Activated CD8-positive, alpha-beta T cell treated with anti-CD3 and anti-CD28 coated beads, Interleukin-2, amount 10 ng/mL, durations not matched to agents 7 days and 5 days (primary cell): ENCODE data around the gene ATG2A. TPM values are rescaled to one million over a fixed set of nuclear protein-coding genes. Genes with fewer than 3 reads are reported as not detected.

ENCODE experiments used
- ATAC-seq: fragments of 150-1000 bp; cut with Tn5 transposase; one replicate; pipeline ENCODE4 v1.10.0; 2021; ENCODE audit warnings: moderate library complexity
- CTCF ChIA-PET: fragments of 350-600 bp; sonication (Branson Sonifier 250); formaldehyde crosslinking; loops from one replicate; lab custom pipeline; 2021; ENCODE audit warnings: antibody characterized with exemption; lab: Charles Lee
- POLR2A ChIA-PET: fragments of 350-600 bp; sonication (Branson Sonifier 250); formaldehyde crosslinking; loops from one replicate; lab custom pipeline; 2021; ENCODE audit warnings: antibody characterized with exemption; lab: Charles Lee
- DNase-seq: peaks from one replicate; pipeline ENCODE4 v3.0.0-alpha.2; 2020
- H3K27ac Mint-ChIP-seq: one replicate; pipeline ENCODE4 v1.8.0; 2021; ENCODE audit warnings: mild to moderate bottlenecking, mixed read lengths
- H3K27me3 Mint-ChIP-seq: one replicate; pipeline ENCODE4 v1.8.0; 2021; ENCODE audit warnings: low read depth, mixed read lengths
- H3K36me3 Mint-ChIP-seq: one replicate; pipeline ENCODE4 v1.8.0; 2021; ENCODE audit warnings: low read depth, mixed read lengths
- H3K4me1 Mint-ChIP-seq: one replicate; pipeline ENCODE4 v1.8.0; 2021; ENCODE audit warnings: low read depth, mixed read lengths
- H3K4me3 Mint-ChIP-seq: one replicate; pipeline ENCODE4 v1.8.0; 2021; ENCODE audit warnings: mild to moderate bottlenecking, mixed read lengths
- H3K9me3 Mint-ChIP-seq: one replicate; pipeline ENCODE4 v1.8.0; 2022; ENCODE audit warnings: mixed read lengths; ENCODE audit not compliant: insufficient read depth
- total RNA-seq, 2 experiments: library from RNA; stranded (reverse); gene quantifications; one replicate each; pipeline ENCODE4 v1.2.3, GENCODE V29; 2021

The ATG2A gene
- total RNA-seq, 2 experiments from 2014 or later = 20.6 to 23.1 TPM

DNA sequence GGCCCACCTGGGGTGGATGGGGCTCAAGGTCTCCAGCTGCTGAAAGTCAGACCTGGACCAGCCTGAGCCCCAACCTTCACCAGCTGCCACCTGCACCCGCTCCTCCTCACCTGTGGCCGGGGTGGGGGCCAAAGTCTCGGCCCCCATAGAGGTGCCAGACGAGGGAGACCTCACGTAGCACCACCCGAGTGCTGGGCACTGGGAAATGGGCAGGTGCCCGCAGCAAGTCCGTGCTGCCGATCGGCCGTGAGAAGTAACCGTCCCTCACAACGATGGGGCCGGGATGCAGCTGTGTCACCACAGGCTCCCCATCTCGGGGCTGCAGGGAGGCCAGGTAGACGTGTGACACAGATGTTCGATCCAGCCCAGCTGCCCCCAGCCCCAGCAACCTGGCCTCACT lies 16.2 kb downstream of the ATG2A start:
- Mint-ChIP-seq H3K27ac (no peak overlapping the region), H3K9me3 (no peaks in the 10 kb centered on the region), H3K27me3 (no peaks in the 10 kb centered on the region), H3K4me1 (peaks cover 5% of the 10 kb centered on the region), H3K36me3 (peaks cover 21% of the 10 kb centered on the region), H3K4me3 (no peak overlapping the region)
- CTCF ChIA-PET = interaction anchor here (15.3 kb wide), 1 partner anchor 48 kb away, joined by 491 read pairs; the partner anchor contains the start of gene CDC42BPG
- ATAC-seq (no peak), DNase-seq (no peak)
- POLR2A ChIA-PET = interaction anchor here (0.6 to 1.5 kb wide), 3 partner anchors 52 to 221 kb away, joined by 3 read pairs; partner anchors contain the start of genes FAU and MRPL49

DNA sequence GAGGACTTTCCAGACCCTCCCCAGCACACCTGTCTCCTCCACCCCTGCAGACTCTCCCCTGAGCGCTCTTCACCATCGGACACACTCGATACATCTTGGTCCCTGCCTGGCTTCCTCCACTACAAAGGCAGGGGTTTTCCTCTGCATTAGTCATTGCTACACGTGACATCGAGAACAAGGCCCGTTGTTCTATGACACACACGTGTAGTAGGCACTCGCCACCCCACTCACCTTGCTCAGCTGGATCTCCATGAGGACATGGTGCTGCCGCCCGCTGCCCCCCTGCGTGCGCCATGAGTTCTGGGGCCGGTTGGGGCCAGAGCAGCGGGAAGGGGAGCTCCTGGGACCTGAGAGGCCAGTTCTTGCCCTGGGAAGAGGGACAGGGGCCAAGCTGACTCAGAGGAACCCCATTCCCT lies 16.7 kb downstream of the ATG2A start:
- Mint-ChIP-seq H3K27me3 (no peaks in the 10 kb centered on the region), H3K9me3 (no peaks in the 10 kb centered on the region), H3K4me1 (peaks cover 5% of the 10 kb centered on the region), H3K4me3 (no peak overlapping the region), H3K36me3 (peaks cover 19% of the 10 kb centered on the region), H3K27ac (peak overlapping the region; percentile 67)
- DNase-seq = peak; percentile 55
- ATAC-seq = peak; percentile 80
- ChIA-PET POLR2A (interaction anchor here (0.6 to 1.5 kb wide), 4 partner anchors 50 to 222 kb away, joined by 3 read pairs; partner anchors contain the start of genes FAU and MRPL49), CTCF (interaction anchor here (15.3 kb wide), 1 partner anchor 48 kb away, joined by 491 read pairs; the partner anchor contains the start of gene CDC42BPG)

- ATAC-seq = no peak
- CTCF ChIA-PET = interaction anchor here (1.4 to 15.3 kb wide), 3 partner anchors 9 to 46 kb away, joined by 3 to 491 read pairs (median 10); partner anchors contain the start of gene CDC42BPG
- Mint-ChIP-seq H3K27me3 (no peaks in the 10 kb centered on the region), H3K4me1 (peaks cover 11% of the 10 kb centered on the region), H3K9me3 (no peaks in the 10 kb centered on the region), H3K36me3 (peaks cover 20% of the 10 kb centered on the region), H3K4me3 (no peak overlapping the region), H3K27ac (no peak overlapping the region)
- no peak for DNase-seq
- POLR2A ChIA-PET = no interaction called here
Observed at GRCh38 chr11:64898541-64898940, 18.5 kb downstream of the ATG2A start.

GRCh38 chr11:64898076-64898445 lies 18.9 kb downstream of the ATG2A start:
- no peak overlapping the region for H3K27ac Mint-ChIP-seq
- ChIA-PET CTCF (interaction anchor here (1.3 to 15.3 kb wide), 4 partner anchors 8 to 45 kb away, joined by 3 to 491 read pairs (median 6); partner anchors contain the start of gene CDC42BPG), POLR2A (no interaction called here)
- peaks cover 11% of the 10 kb centered on the region for H3K4me1 Mint-ChIP-seq
- DNase-seq = no peak
- ATAC-seq = no peak
- no peaks in the 10 kb centered on the region for H3K9me3 Mint-ChIP-seq
- H3K27me3 Mint-ChIP-seq = no peaks in the 10 kb centered on the region
- H3K4me3 Mint-ChIP-seq = no peak overlapping the region
- H3K36me3 Mint-ChIP-seq = peaks cover 20% of the 10 kb centered on the region

- ChIA-PET CTCF (interaction anchor here (1.3 to 15.3 kb wide), 3 partner anchors 9 to 45 kb away, joined by 3 to 491 read pairs (median 10); partner anchors contain the start of gene CDC42BPG), POLR2A (no interaction called here)
- H3K27ac Mint-ChIP-seq = no peak overlapping the region
- H3K4me1 Mint-ChIP-seq = peaks cover 11% of the 10 kb centered on the region
- no peaks in the 10 kb centered on the region for H3K27me3 Mint-ChIP-seq
- ATAC-seq (no peak), DNase-seq (no peak)
- peaks cover 20% of the 10 kb centered on the region for H3K36me3 Mint-ChIP-seq
- no peaks in the 10 kb centered on the region for H3K9me3 Mint-ChIP-seq
- H3K4me3 Mint-ChIP-seq = no peak overlapping the region
Observed at GRCh38 chr11:64897381-64898075, 19.5 kb downstream of the ATG2A start.

DNA sequence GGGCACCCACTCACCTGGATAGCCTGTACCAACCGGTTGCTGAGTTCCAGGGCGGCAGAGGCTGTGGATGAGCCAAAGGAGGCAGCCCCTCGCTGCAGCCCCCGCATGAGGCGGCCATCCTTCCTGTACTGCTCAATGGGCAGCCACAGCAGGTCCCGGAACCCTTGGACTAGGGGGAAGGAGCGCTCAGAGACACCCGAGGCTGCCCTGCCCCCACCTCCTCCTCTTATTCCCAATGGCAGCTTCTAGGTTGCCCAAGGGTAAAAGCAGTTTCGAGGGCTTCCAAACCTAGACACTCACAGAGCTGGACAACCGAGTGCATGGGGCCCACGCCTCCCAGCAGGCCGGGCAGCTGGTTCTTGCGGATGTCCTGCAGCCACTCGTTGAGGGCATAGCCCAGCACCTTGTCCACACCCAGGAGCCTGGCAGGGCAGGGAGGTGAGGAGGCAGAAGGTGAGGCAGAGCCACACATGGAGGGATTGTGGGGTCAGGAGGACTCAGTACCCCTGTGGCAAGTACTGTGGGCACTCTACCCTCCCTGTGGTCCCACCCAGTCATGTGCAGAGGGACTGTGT lies 20.5 kb downstream of the ATG2A start:
- Mint-ChIP-seq H3K27ac (no peak overlapping the region), H3K4me1 (peaks cover 11% of the 10 kb centered on the region), H3K4me3 (no peak overlapping the region), H3K27me3 (no peaks in the 10 kb centered on the region), H3K36me3 (peaks cover 17% of the 10 kb centered on the region), H3K9me3 (no peaks in the 10 kb centered on the region)
- POLR2A ChIA-PET = no interaction called here
- DNase-seq = no peak
- CTCF ChIA-PET = interaction anchor here (2.9 to 15.3 kb wide), 2 partner anchors 9 to 44 kb away, joined by 10 to 491 read pairs; partner anchors contain the start of gene CDC42BPG
- no peak for ATAC-seq

- DNase-seq (no peak), ATAC-seq (no peak)
- Mint-ChIP-seq H3K4me1 (peaks cover 6% of the 10 kb centered on the region), H3K4me3 (no peak overlapping the region), H3K27ac (no peak overlapping the region), H3K9me3 (no peaks in the 10 kb centered on the region), H3K27me3 (no peaks in the 10 kb centered on the region), H3K36me3 (peaks cover 10% of the 10 kb centered on the region)
- CTCF ChIA-PET = interaction anchor here (0.6 to 15.3 kb wide), 5 partner anchors 10 to 42 kb away, joined by 3 to 491 read pairs (median 5); partner anchors contain the start of genes CDC42BPG and EHD1
- POLR2A ChIA-PET = interaction anchor here (1.3 to 4.4 kb wide), 2 partner anchors 32 to 47 kb away, joined by 3 to 27 read pairs; no protein-coding TSS in a partner anchor
Observed at GRCh38 chr11:64894812-64895452, 22.1 kb downstream of the ATG2A start.

DNA sequence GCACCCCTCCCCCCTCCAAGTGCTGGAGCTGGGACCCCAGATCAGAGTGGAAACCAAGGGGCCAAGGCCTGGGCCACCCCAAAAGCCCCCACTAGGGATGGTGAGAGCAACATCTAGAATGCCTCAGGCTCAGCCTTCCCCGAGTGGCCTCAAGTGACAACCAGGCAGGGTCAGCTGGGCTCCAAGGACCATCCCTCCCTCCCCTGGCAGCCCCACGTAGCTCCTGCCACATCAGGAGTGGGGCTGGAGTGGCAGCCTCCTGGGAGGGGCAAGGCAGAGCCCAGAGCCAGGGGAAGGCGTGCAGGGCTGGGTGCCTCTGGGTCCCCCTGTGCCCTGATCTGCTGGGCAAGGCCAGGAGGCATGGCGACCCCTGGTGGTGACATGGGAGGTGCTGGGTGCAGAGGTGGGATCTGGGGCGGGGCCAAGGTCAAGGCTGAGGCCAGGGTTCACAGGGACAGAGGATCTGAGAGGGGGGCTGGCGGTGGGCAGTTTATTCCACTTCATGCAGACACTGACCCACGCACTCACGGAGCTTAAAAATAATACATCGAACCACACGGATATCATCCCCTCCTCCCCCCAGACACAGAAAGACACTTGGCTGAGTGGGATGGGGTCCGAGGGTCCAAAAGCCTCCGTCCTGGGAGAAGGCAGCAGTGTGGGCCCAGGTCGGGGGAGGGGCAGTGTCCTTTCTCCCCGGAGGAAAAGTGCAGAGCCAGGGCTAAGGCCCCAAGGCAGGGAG lies 22.8 kb downstream of the ATG2A start:
- Mint-ChIP-seq H3K27ac (no peak overlapping the region), H3K4me3 (no peak overlapping the region), H3K36me3 (peaks cover 6% of the 10 kb centered on the region), H3K4me1 (peaks cover 6% of the 10 kb centered on the region), H3K27me3 (no peaks in the 10 kb centered on the region), H3K9me3 (no peaks in the 10 kb centered on the region)
- DNase-seq (peak; percentile 95), ATAC-seq (peak; percentile 98)
- POLR2A ChIA-PET = interaction anchor here (0.8 to 4.4 kb wide), 3 partner anchors 31 to 46 kb away, joined by 3 to 27 read pairs (median 3); no protein-coding TSS in a partner anchor
- CTCF ChIA-PET = interaction anchor here (0.6 to 15.3 kb wide), 10 partner anchors 9 to 96 kb away, joined by 3 to 491 read pairs (median 4); partner anchors contain the start of genes CDC42BPG and EHD1

- Mint-ChIP-seq H3K9me3 (no peaks in the 10 kb centered on the region), H3K27me3 (no peaks in the 10 kb centered on the region), H3K36me3 (peaks cover 4% of the 10 kb centered on the region), H3K4me1 (peaks cover 7% of the 10 kb centered on the region), H3K27ac (no peak overlapping the region), H3K4me3 (no peak overlapping the region)
- CTCF ChIA-PET = interaction anchor here (0.9 to 15.3 kb wide), 8 partner anchors 8 to 95 kb away, joined by 3 to 491 read pairs (median 4); partner anchors contain the start of genes CDC42BPG and EHD1
- POLR2A ChIA-PET = interaction anchor here (0.8 to 4.4 kb wide), 3 partner anchors 30 to 45 kb away, joined by 3 to 27 read pairs (median 3); no protein-coding TSS in a partner anchor
- ATAC-seq = no peak
- no peak for DNase-seq
Observed at GRCh38 chr11:64893194-64894069, 23.6 kb downstream of the ATG2A start.

DNA sequence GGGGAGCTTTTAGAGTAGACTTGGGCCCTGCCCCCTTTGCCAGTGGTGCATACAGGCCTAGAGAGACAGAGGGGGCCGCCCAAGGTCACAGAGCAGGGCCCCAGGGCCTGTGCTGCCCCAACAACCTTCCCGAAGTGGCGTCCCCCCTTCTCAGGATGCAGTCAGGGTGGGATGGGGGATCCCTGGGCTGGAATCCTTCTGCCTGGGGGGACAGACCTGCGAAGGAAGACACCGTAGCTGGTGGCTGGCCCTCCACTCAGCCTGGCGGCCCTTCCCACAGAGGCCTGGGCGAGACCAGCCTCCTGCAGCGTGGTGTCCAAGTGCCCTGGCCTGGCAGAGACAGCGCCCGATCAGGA lies 24.2 kb downstream of the ATG2A start:
- Mint-ChIP-seq H3K9me3 (no peaks in the 10 kb centered on the region), H3K27me3 (no peaks in the 10 kb centered on the region)
- no peak for ATAC-seq

More for the DNA sequence above, 24.2 kb downstream of the ATG2A start:
- no peak for DNase-seq
- ChIA-PET CTCF (interaction anchor here (6.5 to 15.3 kb wide), 3 partner anchors 16 to 40 kb away, joined by 75 to 491 read pairs (median 127); partner anchors contain the start of genes CDC42BPG and EHD1), POLR2A (interaction anchor here (4.4 kb wide), 1 partner anchor 45 kb away, joined by 27 read pairs; no protein-coding TSS in a partner anchor)
- peaks cover 2% of the 10 kb centered on the region for H3K36me3 Mint-ChIP-seq
- peaks cover 13% of the 10 kb centered on the region for H3K4me1 Mint-ChIP-seq
- H3K4me3 Mint-ChIP-seq = no peak overlapping the region
- H3K27ac Mint-ChIP-seq = no peak overlapping the region
